KMS-11 (cell line): ENCODE results near the gene PJVK.
A peak's percentile ranks its signal among the peaks of the same experiment; 100 is the strongest.

Source experiments
- H2AFZ ChIP-seq: fragments of 200-600 bp; sonication (generic); 2 replicates; pipeline ENCODE4 v1.6.1; 2016; ENCODE audit warnings: antibody characterized with exemption, mixed run types, low read depth
- H3K27ac ChIP-seq: fragments of 200-600 bp; sonication (generic); 2 replicates; pipeline ENCODE4 v1.6.1; 2016; ENCODE audit warnings: mild to moderate bottlenecking, mixed run types
- H3K27me3 ChIP-seq: fragments of 200-600 bp; sonication (generic); 2 replicates; pipeline ENCODE4 v1.6.1; 2017; ENCODE audit warnings: mild to moderate bottlenecking, low read depth, mixed run types, moderate library complexity; ENCODE audit not compliant: insufficient read depth
- H3K36me3 ChIP-seq: fragments of 200-600 bp; sonication (generic); 2 replicates; pipeline ENCODE4 v1.6.1; 2017; ENCODE audit warnings: mild to moderate bottlenecking, mixed run types; ENCODE audit not compliant: insufficient read depth
- H3K4me1 ChIP-seq: fragments of 200-600 bp; sonication (generic); 2 replicates; pipeline ENCODE4 v1.6.1; 2016; ENCODE audit warnings: mild to moderate bottlenecking, low read depth, mixed run types; ENCODE audit not compliant: poor library complexity, severe bottlenecking
- H3K4me2 ChIP-seq: fragments of 200-600 bp; sonication (generic); 2 replicates; pipeline ENCODE4 v1.7.0; 2016; ENCODE audit warnings: mild to moderate bottlenecking, mixed run types
- H3K4me3 ChIP-seq: fragments of 200-600 bp; sonication (generic); IDR thresholded peaks from 2 replicates; pipeline ENCODE4 v1.6.1; 2017; ENCODE audit warnings: low read depth, low read length, mixed read lengths; ENCODE audit not compliant: insufficient read depth
- H3K79me2 ChIP-seq: fragments of 200-600 bp; sonication (generic); 2 replicates; pipeline ENCODE4 v1.6.1; 2016; ENCODE audit warnings: low read depth, mixed run types; ENCODE audit not compliant: insufficient read depth
- H3K9ac ChIP-seq: fragments of 200-600 bp; sonication (generic); 2 replicates; pipeline ENCODE4 v1.6.1; 2016; ENCODE audit warnings: mild to moderate bottlenecking, mixed run types
- H4K20me1 ChIP-seq: fragments of 200-600 bp; sonication (generic); 2 replicates; pipeline ENCODE4 v1.6.1; 2016; ENCODE audit warnings: mild to moderate bottlenecking, mixed run types; ENCODE audit not compliant: insufficient read depth
- TF ChIP-seq, protein P1 (sequence below): fragments of 200-600 bp; sonication (generic); conservative IDR thresholded peaks from 2 replicates; pipeline ENCODE4 v1.6.1; 2017; ENCODE audit warnings: low read depth, mild to moderate bottlenecking, antibody characterized with exemption, low read length, moderate library complexity, mixed read lengths

The PJVK gene

GRCh38 chr2:178426388-178426787, 24.8 kb upstream of the PJVK start:
- Histone ChIP-seq H3K4me2 (no peak overlapping the region), H3K36me3 (peaks cover 15% of the 10 kb centered on the region; the same call in 1 of the 2 replicates), H4K20me1 (no peaks in the 10 kb centered on the region), H3K9ac (no peak overlapping the region), H3K4me3 (no peak overlapping the region), H2AFZ (no peak overlapping the region), H3K79me2 (peaks cover 29% of the 10 kb centered on the region), H3K27ac (no peak overlapping the region), H3K4me1 (no peaks in the 10 kb centered on the region), H3K27me3 (no peaks in the 10 kb centered on the region)
- TF ChIP-seq, protein P1, sequence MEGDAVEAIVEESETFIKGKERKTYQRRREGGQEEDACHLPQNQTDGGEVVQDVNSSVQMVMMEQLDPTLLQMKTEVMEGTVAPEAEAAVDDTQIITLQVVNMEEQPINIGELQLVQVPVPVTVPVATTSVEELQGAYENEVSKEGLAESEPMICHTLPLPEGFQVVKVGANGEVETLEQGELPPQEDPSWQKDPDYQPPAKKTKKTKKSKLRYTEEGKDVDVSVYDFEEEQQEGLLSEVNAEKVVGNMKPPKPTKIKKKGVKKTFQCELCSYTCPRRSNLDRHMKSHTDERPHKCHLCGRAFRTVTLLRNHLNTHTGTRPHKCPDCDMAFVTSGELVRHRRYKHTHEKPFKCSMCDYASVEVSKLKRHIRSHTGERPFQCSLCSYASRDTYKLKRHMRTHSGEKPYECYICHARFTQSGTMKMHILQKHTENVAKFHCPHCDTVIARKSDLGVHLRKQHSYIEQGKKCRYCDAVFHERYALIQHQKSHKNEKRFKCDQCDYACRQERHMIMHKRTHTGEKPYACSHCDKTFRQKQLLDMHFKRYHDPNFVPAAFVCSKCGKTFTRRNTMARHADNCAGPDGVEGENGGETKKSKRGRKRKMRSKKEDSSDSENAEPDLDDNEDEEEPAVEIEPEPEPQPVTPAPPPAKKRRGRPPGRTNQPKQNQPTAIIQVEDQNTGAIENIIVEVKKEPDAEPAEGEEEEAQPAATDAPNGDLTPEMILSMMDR = no peak

GRCh38 chr2:178427458-178427857, 23.7 kb upstream of the PJVK start:
- Histone ChIP-seq H3K79me2 (peaks cover 24% of the 10 kb centered on the region), H2AFZ (no peak overlapping the region), H3K9ac (no peak overlapping the region), H3K4me3 (no peak overlapping the region), H3K27ac (no peak overlapping the region), H3K36me3 (peaks cover 18% of the 10 kb centered on the region; the same call in 1 of the 2 replicates), H3K4me1 (no peaks in the 10 kb centered on the region), H3K27me3 (no peaks in the 10 kb centered on the region), H4K20me1 (no peaks in the 10 kb centered on the region), H3K4me2 (no peak overlapping the region)
- TF ChIP-seq, protein P1 = no peak

- TF ChIP-seq, protein P1 = no peak
- no peak overlapping the region for H3K9ac ChIP-seq
- peaks cover 20% of the 10 kb centered on the region for H3K79me2 ChIP-seq
- no peaks in the 10 kb centered on the region for H4K20me1 ChIP-seq
- H3K27me3 ChIP-seq = no peaks in the 10 kb centered on the region
- H2AFZ ChIP-seq = no peak overlapping the region
- no peak overlapping the region for H3K4me2 ChIP-seq
- H3K36me3 ChIP-seq = peaks cover 18% of the 10 kb centered on the region; the same call in 1 of the 2 replicates
- no peak overlapping the region for H3K27ac ChIP-seq
- no peaks in the 10 kb centered on the region for H3K4me1 ChIP-seq
- no peak overlapping the region for H3K4me3 ChIP-seq
Observed at GRCh38 chr2:178428396-178428806, 22.8 kb upstream of the PJVK start.

- Histone ChIP-seq H3K4me2 (no peak overlapping the region), H3K4me1 (no peaks in the 10 kb centered on the region), H3K79me2 (peaks cover 15% of the 10 kb centered on the region), H4K20me1 (no peaks in the 10 kb centered on the region), H3K4me3 (no peak overlapping the region), H3K27me3 (no peaks in the 10 kb centered on the region), H3K36me3 (peaks cover 18% of the 10 kb centered on the region; the same call in 1 of the 2 replicates), H3K9ac (no peak overlapping the region), H3K27ac (peak overlapping the region; percentile 8; the same call in 1 of the 2 replicates), H2AFZ (no peak overlapping the region)
- TF ChIP-seq, protein P1 = no peak
Observed at GRCh38 chr2:178429336-178429735, 21.8 kb upstream of the PJVK start.
